HG02840 (cell line): ENCODE results near the gene ZNF383.
"Not testable (repeated sequence)": the region's sequence is repeated elsewhere in the genome, so short reads cannot be mapped to it uniquely, and the experiment has no call there.

Source experiments
- ATAC-seq: cut with Tn5 transposase; IDR thresholded peaks from one replicate; pipeline ENCODE4 v1.9.1; 2021; ENCODE audit warnings: mild to moderate bottlenecking, moderate library complexity, moderate number of reproducible peaks; ENCODE audit not compliant: unreplicated experiment, low FRiP score

Gene ZNF383

DNA sequence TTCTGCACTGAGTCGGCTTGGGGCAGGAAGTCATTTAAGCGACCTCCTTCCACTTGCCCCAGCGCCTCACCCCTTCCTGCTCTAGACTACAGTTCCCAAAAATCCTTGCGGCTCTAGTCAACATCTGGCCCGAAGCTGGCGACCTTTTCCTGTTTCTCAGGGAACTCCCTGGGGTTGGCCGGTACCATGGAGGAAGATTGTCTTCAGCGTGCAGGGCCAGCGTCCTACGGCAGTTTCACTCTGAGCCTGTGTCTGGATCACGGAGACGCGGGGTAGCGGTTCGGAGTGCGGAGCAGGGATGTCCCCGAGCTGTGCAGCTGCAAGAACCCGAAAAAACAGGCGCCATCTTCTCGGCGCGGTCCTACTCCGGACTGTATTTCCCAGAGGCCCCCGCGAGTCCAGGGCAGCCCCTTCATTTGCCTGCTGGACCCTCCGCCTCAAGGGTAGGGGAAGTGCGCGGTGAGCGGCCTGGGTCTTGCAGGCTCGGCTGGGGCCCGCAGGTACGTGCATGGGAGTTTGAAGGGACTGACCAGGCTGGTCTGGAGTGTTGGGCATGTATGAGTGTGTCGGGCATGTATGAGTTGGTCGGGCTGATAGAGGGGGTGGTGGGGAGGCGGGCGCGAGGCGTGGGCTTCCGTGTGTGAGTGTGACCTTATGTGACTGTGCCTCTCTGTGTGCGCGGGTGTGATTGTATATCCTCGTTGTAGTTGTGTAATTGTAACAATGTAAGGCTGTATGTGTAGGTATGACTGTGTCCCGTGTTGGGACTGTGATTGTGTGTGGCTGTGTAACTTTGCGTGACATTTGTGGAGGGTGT lies at the start of gene ZNF383:
TSS of gene ZNF383 (plus strand) at position 440 of the 817 bp plus-strand sequence. CDS start 12,240 bp downstream, outside the sequence.
- ATAC-seq = peak; percentile 93

DNA sequence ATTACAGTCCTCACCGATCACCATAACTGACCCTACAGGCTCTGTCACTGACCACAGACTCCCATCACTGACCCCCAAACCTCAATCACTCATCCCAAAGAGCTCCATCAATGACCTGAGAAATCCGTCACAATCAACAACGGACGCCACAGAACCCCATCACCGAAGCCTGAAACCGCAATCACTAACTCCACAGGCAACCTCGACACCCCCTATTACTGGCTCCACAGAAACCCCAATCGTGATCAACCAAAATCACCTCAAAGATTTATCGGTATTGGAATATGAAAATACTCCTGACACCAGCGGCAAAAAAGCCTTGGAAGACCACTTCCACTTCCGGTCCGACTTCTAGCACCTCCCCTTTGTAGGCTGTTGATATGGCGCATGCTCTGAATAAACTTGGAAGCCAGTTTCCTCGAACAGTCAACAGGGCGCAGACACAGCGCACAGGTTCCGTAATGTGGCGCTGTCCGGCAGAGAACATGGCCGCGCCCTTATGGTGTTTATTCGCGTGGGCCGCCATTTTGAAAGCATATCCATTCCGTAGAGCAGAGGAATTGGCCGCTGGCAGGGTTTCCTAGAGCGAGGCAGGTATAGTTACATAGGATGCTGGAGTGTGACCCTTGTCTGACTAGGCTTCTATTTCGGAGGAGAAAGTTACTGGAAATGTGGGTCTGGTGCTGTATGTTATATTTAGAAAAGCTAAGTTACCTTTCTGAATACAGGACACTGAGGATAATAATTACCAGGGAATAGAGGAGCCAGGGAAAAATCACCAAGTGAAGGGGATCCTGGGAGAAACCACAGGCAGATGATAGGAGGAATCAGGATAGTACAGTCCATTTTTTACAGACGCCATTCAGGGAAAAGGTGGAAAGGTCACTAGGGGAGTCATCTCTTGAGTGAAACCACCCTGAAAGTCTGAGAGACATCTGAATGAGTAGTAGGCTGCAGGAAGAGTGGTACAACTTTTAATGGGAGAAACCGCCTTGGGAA lies 45.3 kb upstream of the ZNF383 start, which contains the start of gene ZNF585A:
TSS of gene ZNF585A (minus strand) at position 328 of the 999 bp plus-strand sequence. CDS start 2,785 bp downstream, outside the sequence.
- ATAC-seq = peak; percentile 97

DNA sequence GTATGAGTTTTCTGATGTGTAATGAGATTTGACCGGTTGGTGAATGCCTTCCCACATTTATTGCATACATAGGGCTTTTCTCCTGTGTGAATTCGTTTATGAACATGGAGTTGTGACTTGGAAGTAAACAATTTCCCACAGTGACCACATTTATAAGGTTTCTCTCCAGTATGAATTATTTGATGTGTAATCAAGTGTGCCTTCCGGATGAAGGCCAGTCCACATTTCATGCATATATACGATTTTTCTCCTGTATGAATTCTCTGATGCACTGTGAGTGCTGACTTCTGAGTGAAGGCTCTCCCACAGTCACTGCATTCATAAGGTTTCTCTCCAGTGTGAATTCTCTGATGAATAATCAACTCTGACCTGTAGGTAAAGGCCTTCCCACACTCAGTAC lies 31.9 kb upstream of the ZNF383 start:
- not testable (repeated sequence) for ATAC-seq

DNA sequence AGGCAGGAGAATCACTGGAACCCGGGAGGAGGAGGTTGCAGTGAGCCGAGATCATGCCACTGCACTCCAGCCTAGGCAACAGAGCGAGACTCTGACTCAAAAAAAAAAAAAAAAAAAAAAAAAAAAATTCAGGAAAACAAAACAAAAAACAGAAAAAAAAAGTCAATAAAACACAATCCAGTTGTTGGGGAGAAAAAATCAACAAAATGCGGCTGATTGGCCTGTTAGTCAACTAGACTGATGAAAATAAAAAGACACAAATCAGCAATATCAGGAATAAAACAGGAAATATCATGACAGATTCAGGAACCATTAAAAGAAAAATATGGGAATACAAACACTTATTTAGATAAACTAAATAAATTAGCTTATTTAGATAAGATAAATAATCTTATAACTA lies 22.8 kb upstream of the ZNF383 start:
- not testable (repeated sequence) for ATAC-seq

DNA sequence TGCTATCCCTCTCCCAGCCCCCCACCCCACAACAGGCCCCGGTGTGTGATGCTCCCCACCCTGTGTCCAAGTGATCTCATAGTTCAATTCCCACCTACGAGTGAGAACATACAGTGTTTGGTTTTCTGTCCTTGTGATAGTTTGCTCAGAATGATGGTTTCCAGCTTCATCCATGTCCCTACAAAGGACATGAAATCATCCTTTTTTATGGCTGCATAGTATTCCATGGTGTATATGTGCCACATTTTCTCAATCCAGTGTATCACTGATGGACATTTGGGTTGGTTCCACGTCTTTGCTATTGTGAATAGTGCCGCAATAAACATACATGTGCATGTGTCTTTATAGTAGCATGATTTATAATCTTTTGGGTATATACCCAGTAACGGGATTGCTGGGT lies 20.9 kb upstream of the ZNF383 start:
- ATAC-seq = not testable (repeated sequence)

DNA sequence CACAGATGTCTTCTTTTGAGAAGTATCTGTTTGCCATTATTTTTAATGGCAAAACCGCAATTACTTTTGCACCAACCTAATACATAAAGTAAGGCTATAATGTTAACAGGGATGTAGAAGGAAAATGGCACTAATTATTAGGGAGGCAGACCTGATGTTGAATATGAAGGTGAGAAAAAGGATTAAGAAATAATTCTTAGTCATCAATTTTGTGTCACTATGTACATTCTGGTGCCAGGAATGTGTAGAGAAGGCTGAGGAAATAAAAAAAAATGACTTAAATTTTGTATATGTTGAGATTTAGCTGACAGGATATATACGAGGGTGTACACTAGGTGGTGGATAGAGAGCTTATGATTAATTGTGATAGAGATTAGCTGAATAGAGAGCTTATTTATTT lies 20.2 kb upstream of the ZNF383 start:
- ATAC-seq = no peak

DNA sequence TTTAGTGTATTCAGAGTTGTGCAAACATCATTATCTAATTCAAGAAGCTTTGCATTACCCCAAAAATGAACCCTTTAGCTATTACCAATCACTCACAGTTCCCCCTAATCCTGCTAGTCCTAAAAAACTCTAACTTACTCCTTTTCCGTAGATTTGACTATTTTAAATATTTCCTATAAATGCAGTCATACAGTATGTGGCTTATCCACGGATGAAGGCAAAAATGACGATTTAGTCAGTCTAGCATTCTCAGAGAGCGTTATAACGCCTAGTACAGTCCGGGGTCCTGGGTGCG lies 587 bp upstream of the ZNF383 start:
- ATAC-seq = no peak

DNA sequence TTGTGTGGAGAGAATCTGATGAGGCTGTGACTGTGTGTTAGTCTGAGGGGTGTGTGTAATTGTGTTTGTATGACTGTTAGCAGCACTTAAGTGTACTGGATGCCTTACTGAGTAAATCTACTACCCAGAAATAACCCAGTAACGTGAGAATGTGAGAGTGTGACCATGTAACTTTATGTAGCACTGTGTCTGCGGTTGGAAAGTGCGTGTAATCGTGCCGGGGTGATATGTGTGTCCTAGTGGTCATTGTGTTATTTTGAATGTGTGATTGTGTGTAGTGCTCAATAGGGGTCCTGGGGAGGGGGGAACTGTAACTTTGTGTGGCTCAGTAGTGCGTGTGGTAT lies 550 bp downstream of the ZNF383 start:
- ATAC-seq = no peak

DNA sequence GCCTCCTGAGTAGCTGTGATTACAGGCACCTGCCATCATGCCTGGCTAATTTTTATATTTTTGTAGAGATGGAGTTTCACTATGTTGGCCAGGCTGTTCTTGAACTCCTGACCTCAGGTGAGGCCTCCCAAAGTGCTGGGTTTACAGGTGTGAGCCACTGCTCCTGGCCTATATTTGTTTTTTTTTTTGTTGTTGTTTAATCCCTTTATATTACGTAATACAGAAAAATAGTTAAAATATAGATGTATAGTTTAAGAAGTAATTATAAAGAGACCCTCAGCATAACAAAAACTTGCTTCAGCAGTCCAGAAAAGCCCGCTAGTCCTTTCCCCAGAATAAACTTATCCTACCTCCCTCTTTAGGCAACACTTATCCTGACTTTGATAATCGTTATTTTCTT lies 2.4 kb downstream of the ZNF383 start:
- no peak for ATAC-seq

DNA sequence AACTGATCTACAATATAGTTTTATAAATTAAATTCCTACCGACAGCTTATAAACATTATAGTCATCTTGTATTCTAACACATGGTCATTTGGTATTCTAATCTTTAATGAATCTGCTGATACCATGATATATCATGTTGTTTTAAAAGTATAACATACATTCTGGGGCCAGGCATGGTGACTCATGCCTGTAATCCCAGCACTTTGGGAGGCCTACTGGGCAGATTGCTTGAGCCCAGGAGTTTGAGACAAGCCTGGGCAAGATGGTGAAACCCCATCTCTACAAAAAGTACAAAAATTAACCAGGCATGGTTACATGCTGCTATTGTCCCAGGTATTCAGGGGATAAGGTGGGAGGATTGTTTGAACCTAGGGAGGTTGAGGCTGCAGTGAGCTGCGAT lies 3.1 kb downstream of the ZNF383 start:
- no peak for ATAC-seq

DNA sequence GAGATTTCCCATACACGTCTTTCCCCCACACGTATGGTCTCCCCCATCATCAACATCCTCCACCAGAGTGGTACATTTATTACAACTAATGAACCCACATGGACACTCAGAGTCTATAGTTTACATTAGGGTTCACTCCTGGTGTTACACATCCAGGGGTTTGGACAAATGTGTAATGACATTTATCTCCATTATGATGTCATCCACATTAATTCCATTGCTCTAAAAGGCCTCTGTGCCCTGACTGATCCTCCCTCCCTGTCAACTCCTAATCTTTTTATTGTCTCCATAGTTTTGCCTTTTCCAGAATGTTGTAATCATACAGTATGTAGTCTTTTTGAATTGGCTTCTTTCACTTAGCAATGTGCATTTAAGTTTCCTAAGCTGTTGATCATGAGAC lies 8.2 kb downstream of the ZNF383 start:
- ATAC-seq = no peak

DNA sequence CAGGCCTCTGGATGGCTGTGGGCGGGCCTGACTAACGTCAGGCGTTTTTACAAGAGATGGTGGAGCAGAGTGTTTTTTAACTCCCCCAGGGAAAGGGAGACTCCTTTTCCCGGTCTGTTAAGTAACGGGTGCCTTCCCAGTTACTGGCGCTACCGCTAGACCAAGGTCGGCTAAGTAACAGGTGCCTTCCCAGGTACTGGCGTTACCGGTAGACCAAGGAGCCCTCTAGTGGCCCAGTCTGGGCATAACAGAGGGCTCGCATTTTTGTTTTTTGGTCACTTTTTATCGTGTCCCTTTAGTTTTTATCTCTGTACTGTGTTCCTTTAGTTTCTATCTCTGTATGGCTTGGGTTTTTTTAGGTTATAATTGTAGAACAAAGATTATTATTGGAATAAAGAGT lies 10.0 kb downstream of the ZNF383 start:
- no peak for ATAC-seq

DNA sequence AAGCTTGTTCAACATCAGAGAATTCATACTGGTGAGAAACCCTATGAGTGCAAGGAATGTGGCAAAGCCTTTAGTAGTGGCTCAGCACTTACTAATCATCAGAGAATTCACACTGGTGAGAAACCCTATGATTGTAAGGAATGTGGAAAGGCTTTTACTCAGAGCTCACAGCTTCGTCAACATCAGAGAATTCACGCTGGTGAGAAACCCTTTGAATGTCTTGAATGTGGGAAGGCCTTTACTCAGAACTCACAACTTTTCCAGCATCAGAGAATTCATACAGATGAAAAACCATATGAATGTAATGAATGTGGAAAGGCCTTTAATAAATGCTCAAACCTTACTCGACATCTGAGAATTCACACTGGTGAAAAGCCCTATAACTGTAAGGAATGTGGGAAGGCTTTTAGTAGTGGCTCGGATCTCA lies 25.2 kb downstream of the ZNF383 start:
- ATAC-seq = no peak

DNA sequence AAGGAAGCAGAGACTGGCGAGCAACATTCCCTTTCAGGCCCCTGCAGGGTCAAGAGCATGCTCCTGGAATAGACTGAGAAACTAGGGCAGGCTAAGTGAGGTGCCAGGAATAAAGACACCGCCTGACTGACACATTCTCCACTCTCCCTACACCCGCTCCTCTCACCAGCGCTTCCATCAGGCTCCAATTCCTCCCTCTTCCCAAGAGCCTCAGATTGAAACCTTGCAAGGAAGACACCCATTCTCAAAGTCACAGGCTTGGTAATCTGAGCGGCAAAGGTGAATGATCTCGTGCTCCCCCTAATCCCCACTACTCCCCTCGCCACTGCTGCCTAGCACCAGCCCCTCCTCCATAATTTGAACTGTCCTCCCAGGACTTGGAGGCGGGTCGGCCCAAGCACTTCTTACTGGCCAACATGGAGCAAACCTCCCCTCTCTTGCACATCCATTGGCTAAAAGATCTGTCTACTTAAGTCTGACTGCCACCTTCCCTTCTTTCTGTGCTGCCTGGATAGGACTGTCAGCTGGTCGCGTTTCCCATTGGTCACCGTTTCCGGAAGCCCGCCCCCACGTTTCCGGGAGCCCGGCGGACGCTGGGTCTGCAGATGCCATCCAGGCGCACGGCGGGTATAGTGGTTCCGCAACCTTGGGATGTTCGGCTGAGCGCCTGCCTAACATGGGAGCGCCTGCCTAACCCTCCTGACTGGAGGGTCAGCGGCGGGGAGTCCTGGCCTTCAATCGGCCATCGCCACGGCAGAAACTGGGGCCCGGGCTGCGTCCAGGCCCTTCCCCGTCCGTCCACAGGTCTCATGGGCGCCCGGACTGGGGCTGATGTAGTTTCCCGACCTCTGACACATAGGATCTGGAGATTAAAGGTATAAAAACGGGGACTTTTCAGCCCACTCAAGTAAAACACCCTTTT lies 33.6 kb downstream of the ZNF383 start:
- no peak for ATAC-seq

DNA sequence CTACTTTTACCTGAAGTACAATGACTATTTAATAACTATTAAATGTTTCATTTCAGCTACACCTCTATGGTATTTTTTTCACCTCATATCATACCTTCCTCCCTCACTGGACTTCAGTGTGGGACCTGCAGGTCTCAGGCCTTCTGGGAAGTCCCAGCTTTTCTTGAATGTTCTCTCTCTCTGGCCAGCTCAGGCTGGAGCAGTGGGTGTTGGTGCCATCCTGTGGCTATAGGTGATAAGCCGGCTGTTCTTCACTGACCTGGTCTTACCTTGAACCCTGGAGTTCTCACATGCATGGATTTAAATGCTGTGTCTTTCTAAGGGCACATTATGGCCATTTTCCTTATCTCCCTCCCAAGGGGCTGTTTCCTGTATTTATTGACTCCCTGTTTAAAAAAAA lies 45.0 kb downstream of the ZNF383 start:
- not testable (repeated sequence) for ATAC-seq

DNA sequence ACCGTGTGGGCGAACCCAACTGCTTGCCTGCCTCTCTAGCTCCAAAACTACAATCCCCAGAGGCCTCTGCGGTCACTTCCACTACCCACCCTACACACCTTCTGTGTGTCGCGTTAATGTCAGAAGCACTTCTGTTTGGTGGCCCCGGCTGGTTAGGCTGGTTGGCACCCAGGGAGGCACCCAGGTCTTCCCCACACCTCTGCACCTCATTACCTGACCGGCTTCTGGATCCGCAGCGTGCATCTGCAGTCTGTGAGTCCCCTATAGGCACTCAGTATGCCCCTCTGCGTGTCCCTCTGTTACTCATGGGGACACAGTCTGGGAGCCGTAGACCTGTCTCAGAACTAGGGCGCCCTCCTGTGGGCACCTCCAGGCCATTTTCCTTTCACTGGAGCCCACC lies 49.0 kb downstream of the ZNF383 start:
- not testable (repeated sequence) for ATAC-seq

DNA sequence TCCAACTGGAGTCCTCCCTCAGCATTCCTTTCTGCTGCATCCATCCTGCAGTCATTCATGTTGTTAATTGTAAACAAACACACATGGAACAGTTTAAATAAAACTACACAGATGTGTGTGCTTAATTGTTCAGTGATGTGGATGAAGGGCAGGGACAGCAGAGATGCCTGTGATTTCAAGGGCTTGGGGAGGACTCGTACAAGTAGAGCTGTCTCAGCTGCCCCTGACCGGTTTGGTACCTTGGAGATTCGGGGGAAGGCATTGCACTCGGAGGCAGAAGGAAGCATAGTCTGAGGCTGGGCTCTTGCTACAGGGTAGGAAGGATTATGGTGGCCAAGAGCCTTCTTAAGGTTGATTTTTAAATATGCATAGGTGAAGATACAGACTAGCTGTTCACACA lies 49.7 kb downstream of the ZNF383 start:
- not testable (repeated sequence) for ATAC-seq

DNA sequence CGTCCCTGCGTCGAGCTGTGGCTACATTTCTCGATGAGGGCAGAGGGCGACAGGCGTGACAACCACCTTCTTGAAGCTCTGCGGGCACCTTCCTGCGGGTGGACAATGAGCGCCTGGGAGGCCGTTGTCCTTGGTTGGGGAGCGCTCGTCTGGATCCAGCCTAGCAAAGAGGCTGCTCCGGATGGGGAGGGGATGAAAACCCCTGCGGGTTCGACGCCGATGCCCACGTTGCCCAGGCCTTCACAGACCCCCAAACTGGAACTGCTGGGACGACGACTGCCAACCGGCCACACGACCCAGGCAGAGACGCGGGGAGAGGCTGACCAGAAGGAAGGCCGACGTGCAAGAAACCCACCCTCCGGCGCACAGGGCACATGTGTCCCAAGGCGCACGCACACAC lies 62.6 kb downstream of the ZNF383 start:
- ATAC-seq = not testable (repeated sequence)

DNA sequence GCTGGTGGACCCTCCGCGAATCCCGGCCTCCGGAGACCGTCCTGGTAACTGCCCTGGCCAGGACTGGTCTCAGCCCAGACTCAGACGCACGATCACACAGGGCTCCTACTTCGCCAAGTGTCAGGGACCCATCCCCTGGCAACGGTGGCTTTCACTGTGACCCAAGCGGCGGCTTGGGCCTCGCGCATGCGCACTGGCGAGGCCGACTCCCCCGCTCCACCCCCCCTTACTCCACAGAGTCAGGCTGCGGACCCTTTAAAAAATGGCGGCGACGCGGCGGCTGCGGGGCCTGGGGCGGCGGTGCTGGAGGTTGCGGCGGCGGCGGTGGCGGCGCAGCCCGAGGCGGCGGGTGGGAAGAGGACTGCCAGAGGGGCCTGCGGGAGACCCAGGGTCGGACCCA lies 66.0 kb downstream of the ZNF383 start:
- ATAC-seq = not testable (repeated sequence)

DNA sequence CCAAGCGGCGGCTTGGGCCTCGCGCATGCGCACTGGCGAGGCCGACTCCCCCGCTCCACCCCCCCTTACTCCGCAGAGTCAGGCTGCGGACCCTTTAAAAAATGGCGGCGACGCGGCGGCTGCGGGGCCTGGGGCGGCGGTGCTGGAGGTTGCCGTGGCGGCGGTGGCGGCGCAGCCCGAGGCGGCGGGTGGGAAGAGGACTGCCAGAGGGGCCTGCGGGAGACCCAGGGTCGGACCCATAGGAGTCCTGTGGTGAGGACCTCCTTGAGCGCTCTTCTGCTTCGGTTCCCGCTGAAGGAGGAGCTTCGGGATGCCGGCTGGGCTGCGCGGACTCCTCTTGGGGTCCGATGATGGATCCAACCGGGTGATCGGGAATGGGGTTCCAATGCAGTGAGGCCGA lies 71.2 kb downstream of the ZNF383 start:
- ATAC-seq = not testable (repeated sequence)
